Effector CD4-positive, alpha-beta T cell (primary cell): ENCODE data around the gene C16orf96. TPM values are rescaled to one million over a fixed set of nuclear protein-coding genes. Genes with fewer than 3 reads are reported as not detected.

Source experiments
- DNase-seq: peaks from one replicate; pipeline ENCODE4 v3.0.0-alpha.2; 2020
- total RNA-seq: gene quantifications from one replicate; lab custom pipeline; 2026; lab: John Stamatoyannopoulos, UW

Gene C16orf96
- not detected for total RNA-seq

- DNase-seq: no peak
Observed at GRCh38 chr16:4556112-4556511, at the start of gene C16orf96. C16orf96 (plus strand) TSS chr16:4556340; CDS start chr16:4556490, 150 bp downstream.

DNA sequence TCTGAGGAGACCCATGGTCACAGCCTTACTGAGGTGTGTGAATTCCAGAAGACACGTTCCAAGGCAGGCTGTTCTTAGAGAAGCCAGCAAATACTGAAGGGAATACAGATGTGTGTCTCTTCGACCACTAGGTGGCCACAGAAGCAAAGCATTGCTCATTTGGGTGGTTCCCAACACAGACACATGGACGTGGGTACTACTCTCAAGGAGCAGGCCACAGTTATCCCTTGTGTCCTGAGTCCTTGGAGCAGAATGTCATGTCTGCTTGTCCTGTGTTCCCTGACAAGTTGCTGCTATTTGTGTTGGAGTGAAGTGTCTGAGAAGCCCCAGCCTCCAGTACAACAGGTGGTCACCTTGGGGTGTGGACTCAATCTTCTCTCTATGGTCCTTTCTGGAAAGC lies 49.7 kb upstream of the C16orf96 start:
- peak; percentile 47 for DNase-seq

DNA sequence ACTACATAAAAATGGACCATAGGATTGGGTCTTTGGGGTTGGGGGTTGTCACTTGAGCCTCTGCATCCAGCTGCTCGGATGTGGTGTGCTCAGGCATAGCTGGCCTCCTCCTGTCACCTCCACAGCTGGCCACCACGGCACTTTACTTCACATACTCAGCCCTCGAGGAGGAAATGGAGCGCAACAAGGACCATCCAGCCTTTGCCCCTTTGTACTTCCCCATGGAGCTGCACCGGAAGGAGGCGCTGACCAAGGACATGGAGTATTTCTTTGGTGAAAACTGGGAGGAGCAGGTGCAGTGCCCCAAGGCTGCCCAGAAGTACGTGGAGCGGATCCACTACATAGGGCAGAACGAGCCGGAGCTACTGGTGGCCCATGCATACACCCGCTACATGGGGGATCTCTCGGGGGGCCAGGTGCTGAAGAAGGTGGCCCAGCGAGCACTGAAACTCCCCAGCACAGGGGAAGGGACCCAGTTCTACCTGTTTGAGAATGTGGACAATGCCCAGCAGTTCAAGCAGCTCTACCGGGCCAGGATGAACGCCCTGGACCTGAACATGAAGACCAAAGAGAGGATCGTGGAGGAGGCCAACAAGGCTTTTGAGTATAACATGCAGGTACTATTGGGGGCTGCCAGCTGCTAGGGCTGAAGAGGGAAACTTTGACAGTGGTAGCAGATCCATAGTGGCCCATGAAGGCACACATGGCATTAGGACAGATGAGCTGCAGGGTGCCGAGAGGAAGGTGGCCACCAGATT lies 48.4 kb upstream of the C16orf96 start:
- DNase-seq: no peak

DNA sequence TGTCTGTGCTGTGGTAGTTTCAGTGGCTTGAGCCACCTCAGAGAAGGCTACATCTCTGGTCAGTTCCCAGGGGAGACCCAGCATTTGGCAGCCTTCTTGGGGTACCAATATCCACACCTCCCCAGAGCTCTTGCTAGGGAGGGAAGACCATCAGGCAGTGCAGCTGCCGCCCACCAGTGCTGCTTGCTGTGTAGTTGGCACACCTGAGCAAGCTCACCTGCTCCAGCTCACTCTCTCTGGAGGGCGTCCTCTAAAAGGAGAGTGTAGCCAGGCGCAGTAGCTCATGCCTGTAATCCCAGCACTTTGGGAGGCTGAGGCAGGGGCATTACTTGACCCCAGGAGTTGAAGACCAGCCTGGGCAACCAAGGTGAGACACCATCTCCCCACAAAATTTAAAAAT lies 47.3 kb upstream of the C16orf96 start:
- DNase-seq: no peak

DNA sequence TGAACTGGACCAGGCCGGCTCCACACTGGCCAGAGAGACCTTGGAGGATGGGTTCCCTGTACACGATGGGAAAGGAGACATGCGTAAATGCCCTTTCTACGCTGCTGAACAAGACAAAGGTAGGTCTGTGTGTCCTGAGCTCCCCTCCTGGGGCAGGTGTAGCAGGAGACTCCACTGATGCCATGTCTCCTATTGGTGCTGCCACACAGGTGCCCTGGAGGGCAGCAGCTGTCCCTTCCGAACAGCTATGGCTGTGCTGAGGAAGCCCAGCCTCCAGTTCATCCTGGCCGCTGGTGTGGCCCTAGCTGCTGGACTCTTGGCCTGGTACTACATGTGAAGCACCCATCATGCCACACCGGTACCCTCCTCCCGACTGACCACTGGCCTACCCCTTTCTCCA lies 46.7 kb upstream of the C16orf96 start:
- no peak for DNase-seq

DNA sequence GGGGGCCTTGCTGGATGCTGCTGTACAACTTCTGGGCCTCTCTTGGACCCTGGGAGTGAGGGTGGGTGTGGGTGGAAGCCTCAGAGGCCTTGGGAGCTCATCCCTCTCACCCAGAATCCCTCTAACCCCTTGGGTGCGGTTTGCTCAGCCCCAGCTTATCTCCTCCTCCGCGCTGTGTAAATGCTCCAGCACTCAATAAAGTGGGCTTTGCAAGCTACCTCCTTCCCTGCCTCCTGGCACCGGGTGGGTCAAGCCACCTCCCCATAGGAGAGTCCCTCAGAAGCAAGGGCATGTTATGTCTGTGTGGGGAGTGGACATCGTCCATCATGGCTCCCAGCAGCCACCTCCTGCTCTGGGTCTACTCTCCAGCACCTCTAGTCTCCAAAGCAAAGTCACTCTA lies 46.0 kb upstream of the C16orf96 start:
- DNase-seq: no peak

DNA sequence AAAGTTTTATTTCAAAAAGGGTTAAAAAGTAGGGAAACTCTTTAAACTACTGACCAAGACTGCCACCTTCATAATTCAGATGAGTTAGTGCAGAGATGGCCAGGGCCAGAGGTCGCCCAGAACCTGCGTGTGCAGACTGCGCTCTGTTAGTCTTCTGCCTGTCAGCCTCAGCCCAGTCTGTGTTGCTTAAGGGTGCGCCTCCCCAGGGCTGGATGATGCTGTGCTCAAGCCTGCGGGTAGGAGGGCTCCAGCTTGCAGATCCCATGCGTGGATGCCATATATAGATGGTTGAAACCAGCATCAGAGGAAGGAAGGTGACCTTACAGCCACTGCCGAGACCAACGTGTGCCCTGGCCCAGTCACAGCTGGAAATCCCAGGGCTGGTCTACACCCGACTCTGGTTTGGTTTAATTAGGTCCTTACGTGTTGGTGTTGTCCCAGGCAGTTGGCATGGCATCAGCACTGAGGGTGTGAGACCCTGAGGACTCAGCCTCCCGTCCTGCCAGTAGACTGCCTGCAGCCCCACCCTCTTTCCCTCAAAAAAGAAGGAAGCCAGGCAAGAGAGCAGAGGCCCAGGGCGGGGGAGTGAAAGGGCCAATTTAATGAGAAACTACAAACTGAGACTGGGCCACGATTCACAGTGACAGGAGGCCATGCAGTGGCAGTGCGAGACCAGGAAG lies 45.3 kb upstream of the C16orf96 start:
- DNase-seq: no peak

DNA sequence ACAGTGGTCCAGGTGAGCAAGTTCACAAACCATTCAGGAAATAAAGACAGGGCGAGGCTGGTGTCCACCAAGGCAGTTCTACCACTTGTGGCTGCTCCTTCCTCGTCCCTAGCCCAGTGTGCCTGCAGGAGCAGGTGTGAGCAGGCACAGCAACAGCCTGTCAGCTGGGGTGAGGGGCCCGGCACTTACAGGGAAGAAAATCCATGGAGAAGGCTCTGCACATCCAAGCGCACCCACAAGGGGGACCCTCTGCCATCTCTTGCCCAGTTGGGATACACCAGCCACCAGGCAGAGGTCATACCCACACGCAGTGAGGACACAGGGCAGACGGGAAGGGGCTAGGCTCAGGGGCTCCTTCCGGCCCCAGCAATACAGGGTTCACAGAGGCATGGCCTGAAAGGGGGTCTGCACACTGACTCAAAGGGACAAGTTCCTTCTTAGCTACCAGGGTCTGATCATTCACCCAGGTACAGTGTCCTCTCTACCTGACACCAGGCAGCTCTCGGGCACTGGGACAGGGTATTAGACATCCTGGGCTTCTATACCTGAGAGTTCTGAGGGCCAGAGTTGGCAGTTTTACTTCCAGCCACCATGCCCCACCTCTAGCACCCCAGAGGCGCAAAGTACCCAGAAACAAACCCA lies 44.6 kb upstream of the C16orf96 start:
- no peak for DNase-seq

DNA sequence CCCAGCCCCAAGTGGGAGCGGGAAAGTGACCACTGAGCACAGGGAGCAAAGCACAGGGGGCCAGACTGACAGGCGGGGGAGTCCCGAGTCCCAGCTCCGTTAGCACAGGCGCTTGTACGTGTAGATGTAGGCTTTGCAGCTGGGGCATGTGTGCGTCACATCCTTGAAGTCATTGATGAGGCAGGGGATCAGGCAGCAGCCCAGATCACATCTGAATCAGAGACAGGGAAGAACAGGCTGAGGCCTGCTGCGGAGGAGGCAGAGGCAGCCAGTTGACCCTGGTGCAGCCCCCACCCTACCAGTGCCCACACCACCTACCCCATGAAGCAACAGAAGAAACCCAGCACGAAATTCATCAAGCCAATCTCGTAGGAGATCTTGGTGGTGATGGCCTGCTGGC lies 43.7 kb upstream of the C16orf96 start:
- no peak for DNase-seq

GRCh38 chr16:4513086-4513860 lies 42.9 kb upstream of the C16orf96 start:
- DNase-seq: no peak

- no peak for DNase-seq
Observed at GRCh38 chr16:4513881-4514280, 42.3 kb upstream of the C16orf96 start.

DNA sequence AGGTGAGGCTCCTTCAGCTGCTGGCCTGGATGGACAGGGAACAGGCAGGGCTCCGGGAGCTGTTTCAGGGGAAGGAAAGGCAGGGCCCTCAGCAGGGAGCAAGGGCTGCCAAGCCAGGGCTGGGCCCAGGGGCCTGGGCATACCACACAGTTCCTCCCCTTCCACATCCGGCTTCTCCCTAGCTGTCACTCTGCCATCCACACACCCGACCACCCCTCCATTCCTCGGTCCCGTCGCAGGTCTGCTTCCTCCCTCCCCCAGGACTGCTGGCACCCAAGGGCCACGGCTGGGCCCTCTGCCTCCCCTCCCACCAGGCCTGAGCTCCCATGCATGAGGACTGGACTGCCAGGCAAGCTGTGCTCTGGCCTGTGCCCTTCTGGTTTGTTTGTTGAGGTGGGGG lies 41.5 kb upstream of the C16orf96 start:
- no peak for DNase-seq

GRCh38 chr16:4515611-4516233 lies 40.4 kb upstream of the C16orf96 start:
- no peak for DNase-seq

GRCh38 chr16:4517812-4518680 lies 38.1 kb upstream of the C16orf96 start:
- DNase-seq: no peak

GRCh38 chr16:4519274-4520058 lies 36.7 kb upstream of the C16orf96 start:
- DNase-seq: no peak

GRCh38 chr16:4520913-4521312 lies 35.2 kb upstream of the C16orf96 start:
- DNase-seq: no peak

DNA sequence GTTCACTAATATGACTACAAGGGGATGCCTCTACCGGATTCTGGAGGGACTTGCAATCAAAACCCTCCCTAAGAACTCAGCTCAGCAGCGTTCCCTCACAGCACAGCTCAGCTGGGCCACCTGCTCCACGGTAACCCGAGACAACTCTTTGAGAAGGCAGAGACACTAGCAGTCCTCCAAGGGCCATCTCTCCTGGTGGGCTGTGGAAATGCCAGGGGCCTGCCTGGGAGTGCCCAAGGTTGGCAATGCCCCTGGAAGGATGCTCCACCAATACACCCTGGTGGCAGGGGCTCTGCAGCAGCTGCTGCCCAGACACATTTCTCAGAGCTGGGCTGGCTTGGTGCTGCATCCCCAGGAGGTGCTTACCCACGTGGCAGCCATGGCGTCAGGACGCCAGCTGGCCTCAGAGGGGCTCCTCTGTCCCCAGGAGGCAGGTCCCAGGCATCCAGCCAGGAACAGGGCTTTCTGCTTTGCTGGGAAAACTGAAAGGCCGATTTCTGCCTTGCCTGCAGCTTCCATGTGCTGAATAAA lies 34.0 kb upstream of the C16orf96 start:
- DNase-seq: no peak

DNA sequence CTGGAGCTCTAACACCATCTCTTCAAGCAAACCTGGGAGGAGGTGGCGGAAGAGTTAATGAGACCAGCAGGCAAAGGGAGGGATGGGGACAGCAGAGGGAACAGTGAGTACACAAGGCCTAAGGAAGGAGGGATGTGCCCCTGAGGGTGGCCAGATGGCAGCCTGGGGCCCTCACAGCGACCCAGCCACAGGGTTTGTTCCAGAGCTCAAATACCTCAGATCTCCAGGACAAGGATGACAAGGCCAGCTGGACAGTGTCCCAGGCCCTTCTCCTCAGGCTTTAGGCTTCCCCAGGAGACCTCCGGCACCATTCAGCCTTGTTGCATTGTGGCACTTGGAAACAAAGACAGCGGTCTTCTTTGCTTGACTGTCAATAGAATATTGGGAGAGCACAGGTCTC lies 32.5 kb upstream of the C16orf96 start:
- no peak for DNase-seq

GRCh38 chr16:4524571-4524970 lies 31.6 kb upstream of the C16orf96 start:
- DNase-seq: no peak

- DNase-seq: no peak
Observed at GRCh38 chr16:4525069-4525468, 31.1 kb upstream of the C16orf96 start.
